Endothelial cell (in vitro differentiated cells): ENCODE data around the gene MAP7D2. TPM values are rescaled to one million over a fixed set of nuclear protein-coding genes. Genes with fewer than 3 reads are reported as not detected.

Source experiments
- DNase-seq: peaks from one replicate; pipeline ENCODE4 v3.0.0; 2021; ENCODE audit warnings: low spot score
- H3K27ac Mint-ChIP-seq: one replicate; pipeline ENCODE4 v1.8.0; 2021; ENCODE audit warnings: mixed read lengths, inconsistent platforms; ENCODE audit not compliant: unreplicated experiment
- H3K27me3 Mint-ChIP-seq: one replicate; pipeline ENCODE4 v1.8.0; 2021; ENCODE audit warnings: mild to moderate bottlenecking, moderate library complexity, mixed read lengths, inconsistent platforms; ENCODE audit not compliant: unreplicated experiment
- H3K36me3 Mint-ChIP-seq: one replicate; pipeline ENCODE4 v1.8.0; 2021; ENCODE audit warnings: mild to moderate bottlenecking, low read depth, mixed read lengths, inconsistent platforms; ENCODE audit not compliant: unreplicated experiment
- H3K4me1 Mint-ChIP-seq: one replicate; pipeline ENCODE4 v1.8.0; 2021; ENCODE audit warnings: mild to moderate bottlenecking, mixed read lengths, inconsistent platforms; ENCODE audit not compliant: unreplicated experiment
- H3K4me3 Mint-ChIP-seq: one replicate; pipeline ENCODE4 v1.8.0; 2021; ENCODE audit warnings: mild to moderate bottlenecking, mixed read lengths, inconsistent platforms; ENCODE audit not compliant: unreplicated experiment
- H3K9me3 Mint-ChIP-seq: one replicate; pipeline ENCODE4 v1.8.0; 2021; ENCODE audit warnings: mixed read lengths, inconsistent platforms; ENCODE audit not compliant: unreplicated experiment
- total RNA-seq: library from RNA; stranded (reverse); fragmentation: NEBNext Ultra II Directional; extraction: Animal tissue kit (Norgen Biotek cat#: 25700); gene quantifications from one replicate; pipeline ENCODE4 v1.2.1, GENCODE V29; 2021; ENCODE audit not compliant: unreplicated experiment
- TF ChIP-seq, protein P1 (sequence below): fragments of 200-600 bp; sonication (generic); IDR thresholded peaks from one replicate; pipeline ENCODE4 v1.5.0; 2021; ENCODE audit warnings: antibody characterized with exemption; ENCODE audit not compliant: unreplicated experiment

MAP7D2 gene
- total RNA-seq, 1 donor from 2014 or later: 2.7 TPM

DNA sequence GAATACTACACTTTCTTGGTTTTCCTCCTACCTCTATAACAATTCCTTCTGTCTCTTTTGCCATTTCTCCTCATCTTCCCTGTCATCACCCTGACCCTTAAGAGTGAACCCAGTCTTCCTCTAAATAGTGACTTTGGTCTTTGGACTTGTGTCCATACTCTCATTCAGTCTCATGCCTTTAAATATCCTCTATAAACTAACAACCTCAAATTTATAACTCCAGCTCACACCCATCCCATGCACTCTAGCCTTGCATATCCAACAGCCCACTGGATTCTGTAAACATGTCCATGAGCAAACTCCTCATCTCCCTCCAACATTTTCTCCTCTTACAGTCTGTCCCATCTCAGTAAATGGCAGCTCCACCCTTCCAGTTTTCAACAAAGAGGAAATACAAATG is 140.9 kb downstream of the MAP7D2 start:
- TF ChIP-seq, protein P1, sequence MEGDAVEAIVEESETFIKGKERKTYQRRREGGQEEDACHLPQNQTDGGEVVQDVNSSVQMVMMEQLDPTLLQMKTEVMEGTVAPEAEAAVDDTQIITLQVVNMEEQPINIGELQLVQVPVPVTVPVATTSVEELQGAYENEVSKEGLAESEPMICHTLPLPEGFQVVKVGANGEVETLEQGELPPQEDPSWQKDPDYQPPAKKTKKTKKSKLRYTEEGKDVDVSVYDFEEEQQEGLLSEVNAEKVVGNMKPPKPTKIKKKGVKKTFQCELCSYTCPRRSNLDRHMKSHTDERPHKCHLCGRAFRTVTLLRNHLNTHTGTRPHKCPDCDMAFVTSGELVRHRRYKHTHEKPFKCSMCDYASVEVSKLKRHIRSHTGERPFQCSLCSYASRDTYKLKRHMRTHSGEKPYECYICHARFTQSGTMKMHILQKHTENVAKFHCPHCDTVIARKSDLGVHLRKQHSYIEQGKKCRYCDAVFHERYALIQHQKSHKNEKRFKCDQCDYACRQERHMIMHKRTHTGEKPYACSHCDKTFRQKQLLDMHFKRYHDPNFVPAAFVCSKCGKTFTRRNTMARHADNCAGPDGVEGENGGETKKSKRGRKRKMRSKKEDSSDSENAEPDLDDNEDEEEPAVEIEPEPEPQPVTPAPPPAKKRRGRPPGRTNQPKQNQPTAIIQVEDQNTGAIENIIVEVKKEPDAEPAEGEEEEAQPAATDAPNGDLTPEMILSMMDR: no peak
- Mint-ChIP-seq H3K27me3 (no peaks in the 10 kb centered on the region), H3K9me3 (no peaks in the 10 kb centered on the region), H3K27ac (no peak overlapping the region), H3K36me3 (peaks cover 16% of the 10 kb centered on the region), H3K4me1 (no peaks in the 10 kb centered on the region), H3K4me3 (no peak overlapping the region)
- DNase-seq: no peak

DNA sequence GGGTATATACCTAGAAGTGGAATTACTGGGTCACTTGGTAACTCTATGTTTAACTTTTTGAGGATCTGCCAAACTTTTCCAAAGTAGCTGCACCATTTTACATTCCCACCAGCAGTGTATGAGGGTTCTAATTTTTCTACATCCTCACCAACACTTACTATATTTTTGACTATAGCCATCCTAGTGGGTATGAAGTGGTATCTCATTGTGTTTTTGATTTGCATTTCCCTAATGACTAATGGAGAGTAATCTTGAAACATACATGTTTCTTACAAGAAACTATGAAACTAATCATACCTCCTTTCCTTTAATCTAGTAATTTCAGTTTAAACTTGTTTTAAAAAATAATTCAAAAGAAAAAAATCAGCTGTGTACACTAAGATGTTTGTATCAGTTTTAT is 143.7 kb downstream of the MAP7D2 start:
- Mint-ChIP-seq H3K36me3 (peaks cover 12% of the 10 kb centered on the region), H3K9me3 (no peaks in the 10 kb centered on the region), H3K4me3 (no peak overlapping the region), H3K27ac (no peak overlapping the region), H3K4me1 (no peaks in the 10 kb centered on the region), H3K27me3 (peaks cover 3% of the 10 kb centered on the region)
- TF ChIP-seq, protein P1: no peak
- DNase-seq: no peak

DNA sequence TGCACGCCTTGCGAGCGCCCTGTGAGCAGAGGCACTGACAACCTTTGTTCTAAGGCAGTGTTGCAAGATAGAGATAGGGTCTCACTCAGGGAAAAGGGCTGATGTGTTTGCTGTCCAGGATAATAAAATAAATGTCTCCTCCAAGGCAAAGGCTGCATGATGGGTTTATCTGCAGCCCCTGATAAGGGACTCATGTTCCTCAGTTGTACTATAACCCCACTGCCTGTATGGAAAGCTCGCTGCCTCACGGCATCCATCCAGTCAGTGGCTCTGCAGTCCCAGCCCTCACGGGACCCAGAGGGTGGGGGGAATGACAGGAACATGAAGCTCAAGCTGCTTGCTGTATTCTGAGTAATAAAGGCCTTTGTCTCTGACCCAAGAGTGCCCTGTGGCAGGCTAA is 148.4 kb downstream of the MAP7D2 start:
- TF ChIP-seq, protein P1: no peak
- H3K4me1 Mint-ChIP-seq: no peaks in the 10 kb centered on the region
- H3K4me3 Mint-ChIP-seq: no peak overlapping the region
- H3K27me3 Mint-ChIP-seq: peaks cover 3% of the 10 kb centered on the region
- H3K36me3 Mint-ChIP-seq: peaks cover 6% of the 10 kb centered on the region
- H3K9me3 Mint-ChIP-seq: no peaks in the 10 kb centered on the region
- no peak overlapping the region for H3K27ac Mint-ChIP-seq
- no peak for DNase-seq

DNA sequence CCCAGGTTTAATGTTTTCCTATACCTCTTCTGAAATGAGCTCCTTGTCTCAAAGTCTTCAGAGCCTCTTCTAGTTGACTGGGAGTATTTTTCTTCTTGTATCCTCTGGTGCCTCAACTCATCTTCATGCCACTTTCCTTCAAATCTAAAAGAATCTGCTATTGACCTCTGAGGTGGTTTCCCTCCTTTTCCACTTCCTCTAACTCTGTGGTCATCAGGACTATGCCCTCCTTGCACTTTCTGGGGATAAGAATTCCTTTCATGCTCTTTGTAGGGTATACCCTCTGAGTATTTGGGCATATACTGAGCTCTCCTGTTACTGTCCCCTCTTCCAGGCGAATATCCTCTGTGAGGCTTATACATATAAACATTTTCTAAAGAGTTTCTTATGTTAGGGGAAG is 150.7 kb downstream of the MAP7D2 start:
- Mint-ChIP-seq H3K27me3 (peaks cover 3% of the 10 kb centered on the region), H3K4me3 (no peak overlapping the region), H3K36me3 (peaks cover 6% of the 10 kb centered on the region)

DNA sequence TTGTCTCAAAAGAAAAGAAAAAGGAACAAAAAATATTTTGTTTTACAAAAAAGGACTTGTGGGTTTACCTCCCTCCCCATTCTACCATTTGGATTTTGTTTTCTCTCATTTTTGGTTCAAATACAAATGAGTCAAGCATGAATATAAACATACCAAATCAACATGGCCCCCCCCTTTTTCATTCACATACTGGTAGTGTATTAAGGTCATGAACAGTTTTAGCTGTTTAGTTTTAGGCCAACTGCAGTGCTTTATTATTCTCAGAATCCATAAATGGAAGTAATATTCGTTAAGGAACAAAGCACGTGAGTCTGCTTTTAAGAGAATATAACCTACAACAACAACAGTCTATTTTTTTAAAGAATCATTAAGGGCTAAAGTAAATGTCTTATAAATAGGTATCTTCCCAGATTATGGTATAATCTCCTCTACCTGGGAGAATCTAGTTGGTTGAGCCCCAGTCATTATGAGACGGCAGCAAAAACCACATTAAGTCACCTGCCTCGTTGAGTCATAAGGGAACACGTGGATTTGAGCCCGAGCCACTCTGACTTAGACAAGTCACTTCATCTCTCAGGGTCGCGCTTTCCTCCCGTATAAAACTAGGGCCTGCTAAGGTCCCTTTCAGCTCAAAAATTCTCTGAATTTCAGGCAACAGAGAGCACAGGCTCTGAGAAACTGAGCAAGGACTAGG is 152.5 kb downstream of the MAP7D2 start:
- Mint-ChIP-seq H3K4me3 (no peak overlapping the region), H3K27me3 (peaks cover 3% of the 10 kb centered on the region), H3K27ac (no peak overlapping the region), H3K4me1 (peaks cover 6% of the 10 kb centered on the region), H3K36me3 (peaks cover 6% of the 10 kb centered on the region), H3K9me3 (no peaks in the 10 kb centered on the region)
- DNase-seq: no peak
- TF ChIP-seq, protein P1: no peak

More for the DNA sequence above, 150.7 kb downstream of the MAP7D2 start:
- DNase-seq: no peak
- Mint-ChIP-seq H3K27ac (no peak overlapping the region), H3K9me3 (no peaks in the 10 kb centered on the region), H3K4me1 (peaks cover under 1% of the 10 kb centered on the region)
- TF ChIP-seq, protein P1: no peak
